ENCODE data around the gene ZCCHC17.

- TF ChIP-seq CTCF (conservative IDR thresholded peaks at IDR 0.05; ENCODE audit: low read length): no peak
- TF ChIP-seq EZH2phosphoT487 (IDR thresholded peaks at IDR 0.05; ENCODE audit: borderline replicate concordance, low read depth, low read length): no peak
Measured at GRCh38 chr1:31412205-31412604, 115.4 kb downstream of the ZCCHC17 start.

All from OCI-LY7 (cell line).